SK-N-MC (cell line): ENCODE data around the gene OCIAD2.

Experiments
- EZH2 ChIP-seq: fragments of 200-600 bp; sonication (generic); IDR thresholded peaks from one replicate; pipeline ENCODE4 v1.6.1; 2017; ENCODE audit warnings: antibody characterized with exemption
- FOXP2 ChIP-seq: optimal IDR thresholded peaks from 2 replicates; pipeline ENCODE3; 2011; ENCODE audit warnings: mild to moderate bottlenecking, moderate library complexity; ENCODE audit not compliant: insufficient read depth; ENCODE audit errors: extremely low read length, control extremely low read depth
- POLR2AphosphoS5 ChIP-seq: IDR thresholded peaks from 2 replicates; pipeline ENCODE4 v1.6.1; 2012; ENCODE audit warnings: mild to moderate bottlenecking, low read depth, low read length, borderline replicate concordance

DNA sequence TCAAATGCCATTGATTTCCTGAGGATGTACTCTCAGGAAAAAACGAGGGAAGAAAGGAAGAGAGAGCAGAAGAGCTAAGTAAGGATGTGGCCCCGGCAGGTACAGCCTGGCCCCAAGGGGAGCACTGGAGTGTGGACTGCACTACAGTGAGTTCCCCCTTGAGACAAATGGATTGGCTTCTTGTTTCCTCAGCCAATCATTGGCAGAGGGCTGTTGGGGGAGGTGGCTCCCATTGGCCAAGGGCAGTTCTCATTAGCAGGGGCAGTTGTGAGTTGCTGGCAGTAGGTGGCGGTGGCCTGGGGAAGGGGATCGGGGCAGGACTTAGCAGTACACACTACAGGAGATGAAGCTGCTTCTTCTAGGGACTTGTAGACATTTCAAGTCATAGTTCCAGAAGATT lies 24.1 kb upstream of the OCIAD2 start:
- no peak for TF ChIP-seq EZH2
- TF ChIP-seq POLR2AphosphoS5 = no peak
- no peak for TF ChIP-seq FOXP2
